Superior temporal gyrus (tissue), 1 donor: Measurements from ENCODE around the gene NRCAM.

Experiments used
- DNase-seq: peaks from one replicate; pipeline ENCODE4 v3.0.0-alpha.2; 2016; ENCODE audit errors: extremely low spot score

The NRCAM gene

GRCh38 chr7:108310351-108310750, 145.9 kb downstream of the NRCAM start:
- no peak for DNase-seq

- DNase-seq: no peak
Observed at GRCh38 chr7:108308903-108309302, 147.3 kb downstream of the NRCAM start.

- no peak for DNase-seq
Observed at GRCh38 chr7:108308276-108308675, 148.0 kb downstream of the NRCAM start.

GRCh38 chr7:108307595-108307994, 148.6 kb downstream of the NRCAM start:
- no peak for DNase-seq

- no peak for DNase-seq
Observed at GRCh38 chr7:108307194-108307593, 149.0 kb downstream of the NRCAM start.

- DNase-seq: no peak
Observed at GRCh38 chr7:108303332-108303731, 152.9 kb downstream of the NRCAM start.

- DNase-seq: no peak
Observed at GRCh38 chr7:108301387-108301786, 154.8 kb downstream of the NRCAM start.

GRCh38 chr7:108299251-108299973, 156.8 kb downstream of the NRCAM start:
- no peak for DNase-seq

GRCh38 chr7:108296911-108297310, 159.3 kb downstream of the NRCAM start:
- no peak for DNase-seq

GRCh38 chr7:108294595-108294994, 161.6 kb downstream of the NRCAM start:
- no peak for DNase-seq

- no peak for DNase-seq
Observed at GRCh38 chr7:108293149-108293612, 163.1 kb downstream of the NRCAM start.

- DNase-seq: no peak
Observed at GRCh38 chr7:108292541-108292940, 163.7 kb downstream of the NRCAM start.

GRCh38 chr7:108291791-108292440, 164.3 kb downstream of the NRCAM start:
- no peak for DNase-seq

GRCh38 chr7:108291152-108291508, 165.1 kb downstream of the NRCAM start:
- DNase-seq: no peak

GRCh38 chr7:108290459-108291151, 165.6 kb downstream of the NRCAM start:
- no peak for DNase-seq

- no peak for DNase-seq
Observed at GRCh38 chr7:108289852-108290251, 166.4 kb downstream of the NRCAM start.

- no peak for DNase-seq
Observed at GRCh38 chr7:108287857-108288256, 168.4 kb downstream of the NRCAM start.

- no peak for DNase-seq
Observed at GRCh38 chr7:108286290-108286904, 169.8 kb downstream of the NRCAM start.

GRCh38 chr7:108285778-108286177, 170.5 kb downstream of the NRCAM start:
- no peak for DNase-seq

GRCh38 chr7:108285003-108285368, 171.2 kb downstream of the NRCAM start:
- no peak for DNase-seq

- DNase-seq: no peak
Observed at GRCh38 chr7:108284349-108285002, 171.8 kb downstream of the NRCAM start.

- no peak for DNase-seq
Observed at GRCh38 chr7:108283252-108283651, 173.0 kb downstream of the NRCAM start.
